SW480 (cell line): ENCODE measurements around the gene CAMKK2.
"Not testable (repeated sequence)": the region's sequence is repeated elsewhere in the genome, so short reads cannot be mapped to it uniquely, and the experiment has no call there.

Experiments used
- DNase-seq: peaks from one replicate; pipeline ENCODE4 v3.0.0-alpha.2; 2016; ENCODE audit warnings: low spot score

CAMKK2 gene

DNA sequence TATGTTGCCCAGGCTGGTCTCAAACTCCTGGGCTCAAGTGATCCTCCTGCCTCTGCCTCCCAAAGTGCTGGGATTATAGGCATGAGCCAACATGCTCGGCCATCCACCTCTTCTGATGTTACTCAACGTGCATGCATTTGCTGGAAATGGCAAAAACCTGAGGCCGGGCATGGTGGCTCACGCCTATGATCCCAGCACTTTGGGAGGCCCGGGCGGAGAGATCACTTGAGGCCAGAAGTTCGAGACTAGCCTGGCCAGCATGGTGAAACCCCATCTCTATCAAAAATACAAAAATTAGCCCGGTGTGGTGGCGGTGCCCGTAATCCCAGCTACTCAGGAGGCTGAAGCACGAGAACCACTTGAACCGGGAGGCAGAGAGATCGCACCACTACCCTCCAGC lies 1.9 kb upstream of the CAMKK2 start:
- DNase-seq: not testable (repeated sequence)

DNA sequence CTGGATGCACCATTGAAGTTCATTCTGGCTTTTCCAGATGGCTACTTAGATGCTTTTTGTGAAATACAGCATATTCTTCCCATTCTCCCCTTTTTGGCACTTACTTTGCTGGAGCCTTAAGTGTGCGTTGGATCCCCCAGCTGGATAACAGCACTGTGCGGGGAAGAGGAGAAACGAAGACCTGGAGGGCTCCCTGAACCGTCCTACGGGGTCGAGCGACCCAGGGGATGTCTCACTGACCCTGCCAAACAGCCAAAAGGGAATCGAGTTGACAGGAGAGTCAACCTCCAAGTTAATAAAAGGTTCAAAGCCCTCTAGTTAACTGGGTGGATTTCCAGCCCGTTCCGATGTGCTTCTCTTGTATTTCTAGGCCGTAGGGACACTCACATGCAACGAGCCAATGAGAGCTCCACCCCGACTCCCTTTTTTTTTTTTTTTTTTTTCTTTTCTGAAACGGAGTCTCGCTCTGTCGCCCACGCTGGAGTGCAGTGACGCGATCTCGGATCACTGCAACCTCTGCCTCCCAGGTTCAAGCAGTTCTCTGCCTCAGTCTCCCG lies 1.0 kb upstream of the CAMKK2 start:
- peak; percentile 60 for DNase-seq

DNA sequence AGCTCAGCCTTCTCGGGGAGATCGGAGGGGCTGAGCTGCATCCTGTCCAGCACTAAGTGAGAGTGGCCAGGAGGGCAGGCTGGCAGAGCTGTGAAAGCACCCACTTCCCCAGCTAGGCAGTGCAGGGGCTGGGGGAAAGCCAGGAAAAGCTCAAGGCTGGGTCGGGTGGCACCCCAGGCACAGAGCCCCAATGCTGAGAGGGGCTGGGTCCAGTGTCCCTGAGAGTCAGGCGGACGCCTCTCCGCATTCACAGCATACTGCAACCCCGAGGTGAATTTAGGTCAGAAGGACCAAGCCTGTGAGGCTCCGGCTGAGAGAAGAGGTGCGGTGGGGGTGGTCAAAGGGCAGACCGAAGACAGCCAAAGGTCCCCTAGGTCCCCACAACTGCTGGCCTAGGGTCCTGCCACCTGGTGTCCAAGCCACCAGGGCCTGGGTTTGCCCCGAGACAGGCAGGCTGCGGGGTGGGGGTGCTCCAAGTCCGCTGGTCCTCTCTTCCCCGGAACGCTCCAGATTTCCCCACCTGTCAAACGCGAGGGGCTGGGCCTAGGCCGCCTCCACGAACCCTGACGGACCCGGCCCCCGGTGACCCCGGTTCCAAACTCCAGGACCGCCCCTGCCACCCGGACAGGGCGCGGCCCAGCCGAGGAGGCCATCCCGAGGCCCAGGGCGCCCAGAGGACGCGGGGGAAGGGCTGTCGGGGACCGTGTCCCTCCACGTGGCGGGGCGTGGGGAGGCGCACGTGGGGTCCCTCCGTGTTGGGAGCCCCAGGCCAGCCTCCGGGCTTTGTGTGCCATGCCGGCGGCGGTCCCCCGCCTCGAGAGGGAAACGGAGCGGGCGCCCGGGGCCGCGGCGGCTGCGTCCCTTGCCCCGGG lies 527 bp downstream of the CAMKK2 start:
- DNase-seq: peak; percentile 28

DNA sequence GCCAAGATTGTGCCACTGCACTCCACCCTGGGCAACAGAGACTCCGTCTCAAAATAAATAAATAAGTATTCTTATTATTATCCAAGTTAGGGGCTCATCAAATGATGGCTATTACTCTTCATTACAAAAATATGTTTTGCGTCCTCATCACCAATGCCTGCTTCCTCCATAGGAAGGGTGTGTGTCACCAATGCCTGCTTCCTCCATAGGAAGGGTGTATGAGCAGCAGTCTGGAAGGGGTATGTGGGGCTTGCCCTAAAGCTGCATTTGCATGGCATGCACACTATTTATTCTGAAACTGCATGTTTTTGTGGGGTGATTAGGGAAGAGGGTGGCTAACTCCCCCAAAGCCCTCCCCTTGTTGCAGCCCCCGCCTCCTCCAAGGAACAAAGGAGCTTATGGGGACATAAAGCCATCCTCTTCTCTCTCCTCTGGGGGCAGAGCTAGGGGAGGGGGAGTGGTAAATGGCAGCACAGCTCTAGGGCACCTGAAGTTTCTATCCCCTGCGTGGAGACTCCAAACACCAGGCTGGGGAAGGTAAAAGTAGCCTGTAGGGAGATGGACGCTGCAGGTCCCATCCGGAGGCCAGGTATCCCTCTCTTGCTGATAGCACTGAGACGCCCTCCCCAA lies 1.3 kb downstream of the CAMKK2 start:
- no peak for DNase-seq

DNA sequence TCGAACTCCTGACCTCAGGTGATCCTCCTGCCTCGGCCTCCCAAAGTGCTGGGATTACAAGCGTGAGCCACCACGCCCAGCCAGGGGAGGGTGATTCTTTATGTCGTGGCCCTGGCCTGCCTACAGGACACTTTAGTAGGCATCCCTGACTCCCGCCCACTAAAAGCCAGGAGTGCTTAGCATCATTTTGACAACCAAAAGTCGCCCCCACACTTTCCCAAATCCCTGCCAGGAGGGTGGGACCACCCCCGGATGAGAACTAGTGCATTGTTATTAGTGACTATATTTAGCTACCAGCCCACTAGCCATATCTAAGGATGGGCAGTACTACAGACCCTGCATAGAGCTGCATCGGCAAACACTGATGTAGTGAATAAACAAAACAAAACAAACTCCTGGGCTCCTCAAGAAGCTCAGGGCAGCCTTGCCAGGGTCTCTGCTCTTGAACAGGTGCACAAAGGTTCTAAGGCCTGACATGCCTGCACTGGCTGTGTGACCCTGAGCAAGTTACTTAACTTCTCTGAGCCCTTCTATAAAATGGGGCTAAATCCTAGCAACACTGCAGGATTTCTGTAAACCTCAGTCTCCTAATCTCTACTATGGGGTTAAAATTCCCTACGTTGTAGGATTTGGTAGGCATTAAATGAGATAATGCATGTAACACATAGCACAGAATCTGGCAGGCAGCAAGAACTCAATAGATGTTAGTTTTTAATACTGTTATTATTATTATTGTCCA lies 2.2 kb downstream of the CAMKK2 start:
- DNase-seq: no peak

DNA sequence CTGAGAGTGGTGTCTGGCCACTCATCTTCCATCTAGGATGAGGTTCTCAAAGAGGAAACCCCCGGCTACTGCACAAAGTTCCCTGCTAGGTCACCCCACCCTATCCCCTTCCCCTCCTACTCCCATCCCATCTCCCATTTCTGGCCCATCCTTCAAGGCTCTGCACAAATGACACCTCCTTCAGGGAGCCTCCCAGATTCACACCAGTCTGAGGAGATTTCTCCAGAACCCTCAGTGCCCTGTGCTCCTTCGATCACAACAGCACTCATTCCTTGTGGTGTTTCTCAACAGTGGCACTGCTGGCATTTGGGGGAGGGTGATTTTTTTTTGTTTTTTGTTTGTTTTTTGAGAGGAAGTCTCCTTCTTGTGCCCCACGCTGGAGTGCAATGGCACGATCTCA lies 2.9 kb downstream of the CAMKK2 start:
- no peak for DNase-seq

DNA sequence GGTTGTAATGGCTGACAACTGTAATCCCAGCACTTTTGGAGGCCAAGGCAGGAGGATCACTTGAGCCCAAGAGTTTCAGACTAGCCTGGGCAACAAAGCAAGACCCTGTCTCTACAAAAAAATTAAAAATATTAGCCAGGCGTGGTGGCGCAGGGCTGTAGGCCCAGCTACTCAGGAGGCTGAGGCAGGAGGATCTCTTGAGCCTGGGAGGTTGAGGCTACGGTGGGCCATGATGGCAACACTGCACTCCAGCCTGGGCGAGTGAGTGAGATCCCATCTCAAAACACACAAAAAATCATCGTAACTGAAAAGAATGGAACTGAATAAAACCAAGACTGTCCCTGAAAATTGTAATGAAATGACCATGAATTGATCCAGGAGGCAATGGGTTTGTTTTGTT lies 6.1 kb downstream of the CAMKK2 start:
- no peak for DNase-seq

DNA sequence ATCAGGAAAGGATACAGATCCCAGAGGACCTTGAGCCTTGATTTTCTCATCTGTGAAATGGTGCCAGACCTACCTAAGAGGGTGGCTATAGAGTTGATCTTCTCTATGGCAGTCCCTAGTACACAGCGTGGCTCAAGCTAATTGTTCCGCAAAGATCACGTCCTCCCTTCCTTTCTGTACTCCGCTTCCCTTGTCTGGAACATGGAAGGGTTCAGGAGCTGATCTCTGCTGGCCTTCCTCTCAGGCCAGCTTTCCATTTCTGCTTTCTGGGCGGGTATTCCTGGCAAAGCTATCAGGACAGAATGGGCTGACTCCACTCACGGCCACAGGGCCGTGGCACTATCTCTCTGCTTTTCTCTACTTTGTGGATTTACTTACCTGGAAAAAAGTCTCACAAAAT lies 6.5 kb downstream of the CAMKK2 start:
- no peak for DNase-seq

DNA sequence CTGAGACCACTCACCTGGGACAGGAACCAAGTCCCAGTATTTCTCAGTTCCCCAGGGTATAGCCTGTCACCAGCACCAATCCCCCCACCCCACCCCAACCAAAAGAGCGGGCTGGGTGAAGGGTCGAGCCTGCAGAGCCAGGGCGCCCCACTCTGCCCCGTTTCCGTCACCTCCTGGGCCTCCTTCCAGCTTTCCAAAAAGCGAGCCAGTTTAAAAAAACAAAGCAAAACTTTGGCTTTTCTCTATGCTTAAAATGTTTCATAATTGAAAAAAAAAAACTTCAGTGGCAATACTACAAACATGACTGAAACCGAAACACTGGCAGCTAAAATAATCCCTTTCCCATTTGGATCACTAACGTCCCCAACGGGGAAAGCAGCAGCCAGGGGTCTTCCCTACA lies 7.5 kb downstream of the CAMKK2 start:
- no peak for DNase-seq

DNA sequence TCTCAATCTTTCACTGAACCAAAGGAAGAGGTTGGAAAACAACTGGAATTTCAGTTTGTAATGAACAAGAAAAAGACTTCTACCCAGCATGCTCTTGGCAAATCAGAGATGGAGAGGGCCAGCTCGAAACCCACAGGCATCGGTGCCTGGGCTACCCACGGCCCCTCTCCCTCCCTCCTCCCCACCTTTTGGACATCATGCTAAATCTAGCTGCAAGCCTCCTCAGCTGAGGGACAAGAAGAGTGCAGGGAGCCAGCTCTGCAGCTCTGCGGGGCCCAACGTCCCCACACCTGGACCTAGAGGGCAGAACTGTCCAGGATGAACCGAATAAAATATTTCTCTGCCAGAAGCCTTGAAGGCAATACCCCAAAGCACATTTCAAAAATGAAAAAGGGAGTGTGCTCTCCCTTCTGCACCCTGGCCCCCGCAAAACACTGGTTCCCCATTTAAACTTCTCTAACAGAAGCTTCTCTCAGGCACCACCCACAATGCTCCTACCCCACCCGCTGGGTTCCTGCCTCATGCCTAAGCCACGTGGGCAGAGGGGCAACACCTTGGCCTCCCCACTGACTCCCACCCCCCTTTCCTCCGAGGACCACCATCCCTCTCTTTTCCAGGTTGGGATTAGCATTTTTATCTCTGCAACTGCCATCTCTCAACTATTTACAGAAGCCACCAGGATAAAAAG lies 8.2 kb downstream of the CAMKK2 start:
- DNase-seq: no peak

DNA sequence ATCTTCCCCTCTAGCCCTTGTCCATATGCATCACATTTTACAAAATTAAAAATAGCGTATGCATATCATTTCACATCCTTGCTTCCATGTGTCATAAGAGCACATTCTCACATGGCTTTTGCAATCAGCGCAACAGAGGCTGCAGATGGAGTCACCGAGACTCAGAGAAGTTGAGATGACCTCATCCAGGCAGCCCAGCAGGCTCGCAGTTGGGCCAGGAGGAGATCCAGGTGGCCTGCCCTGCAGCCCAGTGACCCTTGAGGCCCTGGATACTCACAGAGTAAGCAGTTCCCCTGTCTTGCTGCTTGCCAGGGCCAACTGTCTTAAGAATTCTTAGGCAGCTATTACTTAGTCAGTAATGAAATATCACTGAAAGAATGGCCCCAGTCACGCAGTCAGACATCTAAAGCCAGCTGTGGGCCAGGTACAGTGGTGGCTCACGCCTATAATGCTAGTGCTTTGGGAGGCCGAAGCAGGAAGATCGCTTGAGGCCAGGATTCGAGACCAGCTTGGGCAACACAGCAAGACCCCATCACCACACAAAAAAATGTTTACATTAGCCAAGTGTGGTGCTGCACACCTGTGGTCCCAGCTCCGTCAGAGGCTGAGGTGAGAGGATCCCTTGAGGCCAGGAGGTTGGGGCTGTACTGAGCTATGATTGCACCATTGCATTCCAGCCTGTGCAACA lies 9.1 kb downstream of the CAMKK2 start:
- no peak for DNase-seq

DNA sequence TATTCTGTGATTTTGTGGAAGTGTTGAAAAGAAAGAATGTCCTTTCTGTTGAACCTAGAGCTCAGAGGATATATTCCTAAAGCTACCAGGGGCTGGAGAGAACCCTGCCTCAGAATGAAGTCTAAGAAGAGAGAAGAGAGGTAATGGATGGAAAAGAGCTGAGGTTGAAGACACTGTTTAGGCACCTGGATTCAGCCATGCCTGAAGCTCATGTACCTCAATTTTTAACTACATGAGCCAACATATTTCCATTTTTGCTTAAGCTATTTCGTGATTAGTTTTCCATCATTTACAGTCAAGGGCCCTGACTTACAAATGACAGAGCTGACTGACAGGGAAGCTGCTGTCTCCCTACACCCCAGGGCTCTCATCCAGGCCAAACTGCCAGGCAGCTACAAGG lies 10.7 kb downstream of the CAMKK2 start:
- no peak for DNase-seq

DNA sequence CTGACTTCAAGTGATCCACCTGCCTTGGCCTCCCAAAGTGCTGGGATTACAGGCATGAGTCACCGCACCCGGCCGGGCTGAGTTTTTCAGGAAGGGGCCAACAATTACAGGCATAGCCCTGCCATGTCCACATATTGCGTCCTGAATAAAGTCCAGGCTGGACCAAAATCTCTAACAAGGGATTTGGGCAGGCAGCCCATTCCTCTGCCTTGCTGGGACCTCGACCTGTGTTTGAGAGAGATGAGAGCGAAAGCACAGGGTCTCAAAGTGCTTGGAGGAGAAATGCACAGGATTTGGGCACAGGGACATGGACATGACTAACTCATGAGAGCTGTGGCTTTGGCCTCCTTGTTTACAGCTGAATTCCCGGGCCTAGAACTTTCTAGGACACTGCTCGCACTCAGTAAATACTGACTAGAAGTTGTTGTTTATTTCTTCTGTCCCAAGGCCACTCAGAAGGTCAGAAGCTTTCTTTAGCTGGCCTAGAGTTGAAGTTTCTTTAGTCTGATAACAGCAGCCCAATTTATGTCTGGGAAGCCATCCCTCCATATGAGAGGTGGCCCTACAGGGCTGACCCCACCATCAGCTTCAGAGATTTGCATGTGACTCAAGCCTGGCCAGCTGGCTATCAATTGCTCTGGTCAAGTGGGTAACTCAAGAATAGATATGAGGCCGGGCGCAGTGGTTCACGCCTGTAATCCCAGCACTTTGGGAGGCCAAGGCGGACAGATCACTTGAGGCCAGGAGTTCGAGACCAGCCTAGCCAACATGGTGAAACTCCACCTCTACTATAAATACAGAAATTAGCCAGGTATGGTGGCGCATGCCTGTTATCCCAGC lies 11.7 kb downstream of the CAMKK2 start:
- DNase-seq: no peak

DNA sequence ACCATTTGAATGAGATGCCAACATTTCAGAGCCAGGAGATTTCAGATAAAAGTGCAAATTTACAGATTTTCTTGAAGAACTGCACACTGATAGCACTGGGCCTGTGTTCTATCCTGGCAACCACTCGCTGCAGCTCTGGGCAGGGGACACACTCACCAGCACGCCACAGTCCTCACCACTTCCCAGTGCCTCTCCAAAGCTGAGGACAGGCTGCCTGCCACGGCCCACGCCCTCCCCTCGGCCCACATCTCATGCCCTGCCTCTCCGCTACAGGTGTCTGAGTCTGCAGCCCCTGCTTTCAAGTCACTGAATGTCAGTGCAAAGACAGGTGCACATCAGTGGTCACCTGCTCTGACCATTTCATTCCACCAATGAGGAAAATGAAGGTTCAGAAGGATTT lies 12.7 kb downstream of the CAMKK2 start:
- DNase-seq: no peak

DNA sequence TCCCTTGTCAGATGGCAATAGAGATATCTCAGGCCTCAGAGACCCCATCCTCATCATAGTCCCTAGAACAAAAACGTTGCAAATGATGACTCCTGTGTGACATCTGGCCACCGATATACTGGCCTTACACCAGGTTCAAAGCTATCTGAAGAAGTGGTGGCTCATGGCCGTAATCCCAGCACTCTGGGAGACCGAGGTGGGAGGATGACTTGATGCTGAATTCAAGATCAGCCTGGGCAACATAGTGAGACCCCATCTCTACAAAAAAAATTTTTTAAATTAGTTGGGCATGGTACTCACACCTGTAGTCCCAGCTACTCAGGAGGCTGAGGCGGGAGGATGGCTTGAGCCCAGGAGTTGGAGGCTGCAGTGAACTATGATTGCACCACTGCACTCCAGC lies 13.1 kb downstream of the CAMKK2 start:
- no peak for DNase-seq

DNA sequence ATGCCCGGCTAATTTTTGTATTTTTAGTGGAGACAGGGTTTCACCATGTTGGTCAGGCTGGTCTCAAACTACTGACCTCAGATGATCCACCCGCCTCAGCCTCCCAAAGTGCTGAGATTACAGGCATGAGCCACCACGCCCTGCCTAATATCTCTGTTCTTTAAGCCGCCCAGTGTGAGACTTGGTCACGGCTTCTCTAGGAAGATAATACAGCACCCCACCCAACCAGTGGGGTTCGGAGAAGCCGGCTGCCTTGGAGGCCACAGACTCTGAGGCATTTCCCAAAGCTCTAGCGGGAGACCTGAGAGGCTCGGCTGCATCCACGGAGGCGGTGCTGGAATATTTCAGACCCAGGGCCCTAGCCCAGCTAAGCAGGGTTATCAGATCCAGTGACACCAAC lies 13.6 kb downstream of the CAMKK2 start:
- DNase-seq: not testable (repeated sequence)

DNA sequence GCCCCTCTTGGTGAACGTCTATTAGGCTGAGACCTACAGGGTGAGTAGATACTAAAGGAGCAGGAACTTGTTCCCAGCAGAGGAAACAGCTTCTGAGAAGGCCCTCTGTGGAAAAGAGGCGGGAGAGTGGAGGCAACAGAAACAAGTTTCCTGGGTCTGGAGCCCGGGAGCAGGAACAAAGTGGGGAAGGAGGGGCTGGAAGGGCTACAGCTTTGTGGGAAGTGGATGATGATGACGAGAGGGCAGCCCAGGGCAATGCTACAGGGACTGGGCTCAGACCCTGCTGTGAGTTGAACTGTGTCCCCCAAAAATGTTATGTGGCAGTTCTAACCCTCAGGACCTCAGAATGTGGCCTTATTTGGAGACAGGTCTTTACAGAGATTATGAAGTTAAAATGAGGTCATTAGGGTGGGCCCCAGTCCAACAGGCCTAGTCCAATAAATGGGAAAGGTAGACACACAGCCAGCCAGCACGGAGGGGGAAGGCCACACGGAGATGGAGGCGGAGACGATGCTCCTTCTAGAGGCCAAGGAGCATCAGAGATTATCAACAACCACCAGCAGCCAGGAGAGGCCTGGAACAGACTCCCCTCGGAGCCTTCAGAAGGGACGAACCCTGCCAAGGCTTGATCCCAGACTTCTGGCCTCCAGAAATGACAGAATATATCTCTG lies 14.3 kb downstream of the CAMKK2 start:
- DNase-seq: no peak

DNA sequence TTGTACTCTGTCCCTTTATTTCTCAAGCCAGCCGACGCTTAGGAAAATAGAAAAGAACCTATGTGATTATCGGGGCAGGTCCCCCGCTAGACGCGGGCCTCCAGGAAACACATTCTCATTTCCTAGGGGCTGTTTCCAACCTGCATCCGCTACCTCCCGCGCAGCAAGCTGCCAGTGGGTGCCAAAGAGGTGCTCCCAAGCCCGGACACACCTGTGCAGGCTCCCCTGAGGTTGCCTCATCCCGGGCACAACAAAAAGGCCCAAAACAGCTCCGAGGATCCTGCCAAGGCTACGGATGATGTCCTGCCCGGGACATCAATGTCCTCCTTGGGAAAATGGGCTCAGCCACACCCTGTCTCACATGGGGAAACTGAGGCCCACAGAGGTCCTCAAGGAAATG lies 15.4 kb downstream of the CAMKK2 start:
- not testable (repeated sequence) for DNase-seq

DNA sequence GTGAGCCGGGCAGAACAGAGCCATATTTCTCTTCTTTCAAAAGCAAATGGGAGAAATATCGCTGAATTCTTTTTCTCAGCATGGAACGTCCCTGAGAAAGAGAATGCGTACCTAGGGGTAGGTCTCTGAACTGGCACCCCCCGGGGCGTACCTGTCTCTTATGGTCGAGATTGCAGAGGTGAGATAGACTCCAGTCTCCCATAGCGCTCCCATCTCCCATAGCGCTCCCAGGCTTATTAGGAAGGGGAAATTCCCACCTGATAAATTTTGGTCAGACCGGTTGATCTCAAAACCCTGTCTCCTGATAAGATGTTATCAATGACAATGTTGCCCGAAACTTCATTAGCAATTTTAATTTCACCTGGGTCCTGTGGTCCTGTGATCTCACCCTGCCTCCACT lies 16.0 kb downstream of the CAMKK2 start:
- not testable (repeated sequence) for DNase-seq

DNA sequence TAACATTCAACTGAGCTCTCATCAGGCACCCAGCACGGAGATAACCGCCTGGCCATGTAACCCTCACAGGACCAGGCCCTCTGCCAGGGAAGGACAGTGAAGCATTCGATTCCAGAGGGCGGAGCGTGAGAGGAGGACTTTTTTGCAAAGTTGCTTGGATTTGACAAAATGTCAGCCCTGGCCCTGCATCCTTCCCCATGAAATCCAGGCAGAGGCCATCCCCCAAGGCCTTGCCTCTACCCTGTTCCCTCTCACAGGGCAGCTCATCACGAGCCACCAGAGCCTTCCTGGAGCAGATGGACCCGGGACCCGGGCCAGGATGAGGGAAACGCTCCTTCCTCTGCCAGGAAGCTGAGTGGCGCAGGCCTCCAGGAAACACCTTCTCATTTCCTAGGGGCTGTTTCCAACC lies 17.0 kb downstream of the CAMKK2 start:
- DNase-seq: no peak
